ENCODE results near the gene FAM120B.

The FAM120B gene

DNA sequence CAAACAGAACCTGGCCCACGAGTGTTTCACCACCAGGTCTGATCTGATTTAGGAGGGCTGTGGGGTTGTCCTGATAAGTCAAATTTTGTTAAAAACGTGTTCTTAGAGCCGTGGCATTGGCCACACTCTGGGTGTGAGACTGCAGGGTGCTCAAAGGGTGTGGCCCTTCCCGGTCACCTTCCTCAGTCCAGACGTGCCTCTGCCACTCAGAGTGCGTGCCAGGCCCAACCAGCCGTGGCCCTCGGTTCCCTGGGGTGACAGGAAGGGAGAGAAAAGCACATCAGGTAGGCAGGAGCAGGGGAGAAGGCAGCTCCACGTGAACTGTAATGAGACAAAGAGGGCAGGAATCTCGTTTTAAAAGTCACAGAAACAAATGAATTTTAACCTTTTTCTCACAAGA, 115.4 kb downstream of the FAM120B start:
- DNase-seq (ENCODE audit: low read depth): no peak

DNA sequence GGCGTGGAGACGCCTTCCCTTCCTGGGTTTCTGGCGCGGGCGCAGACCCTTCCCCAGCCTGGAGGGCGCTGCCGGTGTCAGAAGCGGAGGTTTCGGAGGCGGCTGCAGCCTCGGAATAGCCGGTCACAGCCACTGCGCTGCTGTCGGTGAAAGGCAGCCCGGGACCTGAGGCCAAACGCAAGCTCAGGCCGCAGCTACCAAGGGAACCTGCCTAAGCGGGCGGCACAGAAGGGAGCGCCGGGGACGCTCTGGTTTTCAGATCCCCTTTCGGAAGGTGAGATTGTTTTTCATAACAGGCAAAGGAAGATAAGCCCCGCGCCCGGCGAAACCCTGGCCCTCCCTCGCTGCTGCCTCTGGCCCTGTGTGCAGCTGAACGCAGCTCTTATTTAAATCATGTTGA, 116.5 kb downstream of the FAM120B start:
- DNase-seq (ENCODE audit: low read depth): no peak

DNA sequence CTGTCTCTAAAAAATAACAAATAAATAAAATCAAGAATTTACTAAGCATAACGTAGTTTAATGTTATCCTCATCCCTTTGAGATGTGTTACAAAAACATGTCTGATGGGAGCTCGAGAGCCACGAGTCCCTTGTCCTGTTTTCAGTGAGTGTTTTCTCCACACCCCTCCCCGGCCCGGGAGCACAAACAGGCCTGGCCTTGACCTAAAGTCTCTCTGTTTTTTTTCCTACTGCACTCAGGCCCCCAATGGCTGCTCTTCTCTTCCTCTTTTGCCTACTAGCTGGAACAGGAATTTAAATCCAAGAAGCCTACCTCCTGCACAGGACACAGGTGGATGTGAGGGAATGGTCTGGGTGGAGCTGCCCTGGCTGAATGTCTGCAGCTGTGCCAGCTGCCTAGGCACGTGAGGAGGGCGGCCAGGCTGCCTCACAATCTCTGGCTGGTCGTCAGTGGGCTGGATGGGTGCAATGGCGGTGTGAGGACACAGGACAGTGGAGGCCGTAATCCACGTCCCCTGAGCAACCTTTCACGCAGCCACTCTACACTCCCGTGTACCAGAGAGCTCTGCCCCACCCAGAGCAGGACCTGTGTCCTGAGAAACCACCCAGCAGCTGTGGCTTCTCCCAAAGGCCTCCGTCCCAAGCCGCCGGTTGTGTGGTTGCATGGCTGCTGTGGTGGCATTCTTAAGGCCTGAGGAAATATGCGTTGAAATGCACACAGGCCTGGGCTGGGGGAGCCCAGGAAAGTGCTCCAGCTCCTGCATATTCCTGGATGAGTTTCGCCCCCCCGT, 117.5 kb downstream of the FAM120B start:
- no peak for DNase-seq (ENCODE audit: low read depth)

DNA sequence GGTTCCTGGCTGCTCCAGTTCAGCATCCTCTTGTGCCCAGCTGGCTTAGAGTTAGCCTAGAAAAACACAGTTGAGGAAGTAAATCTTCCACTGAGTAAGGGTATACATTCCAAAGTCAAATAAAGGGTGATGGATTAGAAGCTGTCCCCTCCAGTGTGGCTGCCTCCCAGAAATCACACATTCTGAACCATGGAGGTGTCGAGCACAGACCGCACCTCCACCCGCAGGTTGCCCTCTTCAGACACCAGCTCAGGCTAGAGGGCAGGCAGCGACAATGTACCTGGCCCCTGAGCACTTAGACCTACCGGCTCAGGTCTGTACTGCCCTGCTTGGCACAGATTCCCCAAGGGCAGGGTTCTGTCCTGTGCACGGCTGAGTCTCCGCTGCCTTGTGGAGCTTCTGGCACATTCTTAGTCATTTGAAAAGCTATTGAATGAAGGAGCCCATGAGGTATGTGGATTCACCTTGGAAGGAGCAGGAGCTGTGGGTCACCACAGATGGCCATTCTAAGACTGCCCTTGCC, 118.1 kb downstream of the FAM120B start:
- DNase-seq (ENCODE audit: low read depth): no peak

DNA sequence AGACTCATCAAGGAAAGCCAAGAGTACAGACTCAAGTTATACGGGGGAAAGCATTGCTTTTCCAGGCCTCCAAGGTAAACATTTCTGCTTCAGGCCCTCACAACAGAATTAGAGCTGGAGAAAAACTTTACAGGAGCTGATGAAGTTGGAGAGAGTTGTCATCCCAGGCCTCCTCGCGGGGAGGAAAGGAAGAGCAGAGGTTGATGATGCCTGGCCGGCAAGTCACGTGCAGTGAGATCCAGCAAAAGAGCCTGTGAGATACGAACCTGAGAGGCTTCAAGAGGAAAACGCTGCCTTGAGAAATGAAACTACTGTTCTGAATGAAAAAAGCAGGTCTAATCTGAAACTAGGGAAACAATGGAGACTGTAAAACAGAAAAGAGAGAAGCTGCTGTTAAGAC, 122.9 kb downstream of the FAM120B start:
- DNase-seq (ENCODE audit: low read depth): peak; percentile 77

DNA sequence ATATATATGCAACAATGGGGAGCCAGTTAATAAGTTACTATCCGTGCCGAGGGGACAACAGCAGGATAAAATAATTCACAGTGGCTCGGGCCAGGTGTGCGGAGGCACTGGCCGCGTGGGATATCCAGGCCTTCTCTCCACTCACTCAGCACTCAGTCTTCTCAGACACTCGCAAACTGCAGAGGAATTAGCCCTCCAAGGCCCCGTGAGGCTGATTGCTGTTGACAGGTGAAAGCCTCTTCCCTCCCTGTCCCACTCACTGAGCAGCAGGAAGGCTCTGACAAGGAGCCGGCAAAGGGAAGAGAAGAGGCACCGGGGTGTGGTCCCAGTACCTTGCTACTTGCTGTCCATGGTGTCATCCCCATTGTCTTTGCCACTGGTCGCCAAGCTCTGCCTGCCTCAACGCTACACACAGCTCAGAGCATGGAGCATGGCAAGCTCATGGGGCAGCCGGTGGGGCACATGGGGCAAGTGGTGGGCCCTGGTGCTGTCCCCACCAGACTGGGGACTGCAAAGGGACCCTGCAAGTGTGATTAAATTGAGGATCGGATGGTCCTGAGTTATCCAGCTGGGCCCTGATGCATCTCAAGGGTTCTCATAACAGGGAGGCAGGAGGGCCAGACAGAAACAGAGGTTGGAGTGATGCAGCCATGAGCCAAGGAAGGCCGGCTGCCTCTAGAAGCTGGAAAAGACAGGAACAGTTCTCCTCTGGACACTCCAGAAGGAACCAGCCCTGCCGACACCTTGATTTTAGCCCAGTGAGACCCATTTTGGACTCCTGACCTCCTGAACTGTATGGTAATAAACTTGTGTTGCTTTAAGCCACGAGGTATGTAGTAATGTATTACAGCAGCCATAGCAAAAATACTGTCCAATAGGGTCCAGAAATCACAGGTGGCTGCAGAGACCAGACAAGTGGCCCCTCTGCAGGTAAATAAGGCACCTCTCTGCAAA, 126.9 kb downstream of the FAM120B start:
- no peak for DNase-seq (ENCODE audit: low read depth)

DNA sequence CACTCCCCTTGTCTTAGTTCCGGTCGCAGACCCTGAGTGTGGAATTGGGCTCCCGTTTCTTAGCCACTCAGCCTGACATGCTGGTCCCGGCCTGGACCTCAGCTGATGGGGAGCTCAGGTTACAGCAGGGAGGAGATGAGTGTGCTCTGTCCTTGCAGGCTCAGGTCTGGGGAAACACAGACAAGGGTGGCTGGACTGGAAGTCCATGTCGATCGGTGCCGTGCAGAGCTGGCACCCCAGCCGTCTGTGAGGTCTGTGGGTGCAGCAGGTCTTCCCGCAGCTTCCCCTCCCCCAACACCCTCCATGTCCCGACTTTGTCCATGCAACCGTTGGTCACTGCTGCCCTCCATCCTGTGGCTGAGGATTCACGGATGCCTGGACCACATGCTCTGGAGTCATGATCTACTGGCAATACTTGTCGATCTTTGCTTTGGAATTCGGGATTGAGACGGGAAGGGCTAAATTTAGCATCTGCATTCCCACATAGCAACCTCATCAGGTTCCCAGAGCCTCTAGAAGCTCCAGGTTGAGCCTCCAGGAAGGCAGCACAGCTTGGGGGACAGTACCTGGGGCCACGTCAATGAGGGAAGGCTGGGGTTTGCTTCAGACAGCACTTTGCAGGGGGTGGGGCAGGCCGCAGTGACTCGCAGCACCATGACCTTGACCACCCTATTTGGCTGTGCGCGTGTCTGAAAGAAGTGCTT, 127.7 kb downstream of the FAM120B start:
- DNase-seq (ENCODE audit: low read depth): no peak

DNA sequence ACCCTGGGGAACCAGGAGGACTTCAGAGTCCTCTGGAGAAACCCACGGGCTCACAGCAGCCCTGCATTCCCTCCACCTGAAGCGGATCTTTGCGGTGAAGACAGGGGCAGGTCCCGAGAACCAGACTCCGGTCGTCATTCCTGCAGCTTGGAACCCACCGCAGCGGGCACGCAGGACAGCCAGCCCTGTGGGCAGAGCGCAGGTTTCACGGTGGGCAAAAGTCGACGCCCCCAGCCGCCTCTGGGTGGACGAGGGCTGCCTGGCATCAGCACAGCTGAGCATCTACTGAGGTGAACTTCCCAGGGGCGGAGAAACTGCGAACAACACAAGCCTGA, 128.2 kb downstream of the FAM120B start:
- DNase-seq (ENCODE audit: low read depth): no peak

DNA sequence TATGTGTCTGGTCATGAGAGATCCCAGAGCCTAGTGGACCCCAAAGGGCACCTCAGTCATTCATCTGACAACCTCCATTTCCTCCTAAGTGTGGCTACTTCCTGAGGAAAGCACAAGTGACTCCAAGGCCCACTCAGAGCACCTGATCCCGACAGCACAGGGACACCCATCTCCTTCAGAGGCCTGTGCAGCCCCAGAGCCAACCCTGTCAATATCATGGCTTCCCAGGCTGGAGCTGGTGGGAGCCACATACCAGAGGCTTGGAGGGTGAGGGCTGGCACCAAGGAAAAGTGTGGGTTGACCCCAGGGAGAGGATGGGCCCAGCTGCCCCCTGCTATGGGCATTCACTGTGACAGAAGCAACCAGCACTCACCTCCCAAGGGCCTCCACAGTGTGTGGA, 129.2 kb downstream of the FAM120B start:
- no peak for DNase-seq (ENCODE audit: low read depth)

DNA sequence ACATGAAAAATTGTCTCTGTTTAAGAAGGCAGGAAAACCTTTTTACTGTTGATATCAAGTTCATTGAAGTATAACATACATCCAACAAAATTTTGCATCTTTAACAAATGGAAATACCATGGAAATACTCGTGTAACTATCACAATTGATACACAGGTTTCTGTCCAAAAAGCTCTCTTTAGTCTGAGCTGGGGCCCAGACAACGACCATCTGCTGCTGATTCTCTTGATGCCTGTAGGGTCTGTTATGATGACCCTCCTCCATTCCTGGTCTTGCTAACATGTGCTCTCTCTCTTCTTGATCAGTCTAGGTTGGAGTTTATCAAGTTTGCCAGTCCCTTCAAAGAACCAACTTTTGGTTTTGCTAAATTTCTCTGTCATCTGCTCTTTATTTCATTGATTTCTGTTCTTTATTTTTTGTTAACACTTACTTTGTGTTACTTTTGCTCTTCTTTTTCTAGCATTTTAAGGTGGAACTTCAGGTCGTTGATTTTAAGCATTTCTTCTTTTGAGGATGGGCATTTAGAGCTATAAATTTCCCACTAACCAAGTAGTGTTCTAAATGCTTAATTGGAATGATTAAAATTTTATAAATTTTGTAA, 129.8 kb downstream of the FAM120B start:
- DNase-seq (ENCODE audit: low read depth): no peak

DNA sequence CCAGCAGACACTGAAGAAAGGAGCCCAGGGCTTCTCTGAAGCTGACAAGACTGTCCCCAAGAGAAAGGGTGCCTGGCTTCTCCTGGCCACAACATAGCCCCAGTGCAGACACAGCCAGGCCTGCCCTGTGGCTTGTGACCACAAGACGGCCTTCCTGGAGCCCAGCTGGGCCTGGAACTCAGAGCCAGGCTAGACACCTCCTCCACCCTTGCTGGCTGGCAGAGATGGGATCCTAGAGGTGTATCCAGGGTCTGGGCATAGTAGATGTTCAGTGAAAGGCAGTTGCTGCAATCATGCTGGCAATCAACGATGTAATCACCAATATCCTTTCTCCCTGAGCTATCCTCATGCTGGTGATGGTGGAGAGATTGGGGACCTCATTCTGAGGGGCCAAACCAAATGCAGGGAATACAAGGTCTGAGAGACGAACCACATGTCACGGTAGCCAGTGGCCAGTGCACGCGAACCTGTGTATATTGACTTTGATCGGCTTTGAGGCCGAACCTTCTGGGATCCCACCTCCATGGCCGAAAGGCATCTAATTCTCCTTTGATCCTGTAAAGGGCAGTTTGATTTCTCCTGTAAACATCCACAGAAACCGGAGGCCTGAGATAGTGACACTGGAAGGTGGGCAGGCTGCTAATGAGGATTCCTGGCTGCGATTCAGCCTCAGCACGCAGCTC, 131.3 kb downstream of the FAM120B start:
- DNase-seq (ENCODE audit: low read depth): peak; percentile 10

DNA sequence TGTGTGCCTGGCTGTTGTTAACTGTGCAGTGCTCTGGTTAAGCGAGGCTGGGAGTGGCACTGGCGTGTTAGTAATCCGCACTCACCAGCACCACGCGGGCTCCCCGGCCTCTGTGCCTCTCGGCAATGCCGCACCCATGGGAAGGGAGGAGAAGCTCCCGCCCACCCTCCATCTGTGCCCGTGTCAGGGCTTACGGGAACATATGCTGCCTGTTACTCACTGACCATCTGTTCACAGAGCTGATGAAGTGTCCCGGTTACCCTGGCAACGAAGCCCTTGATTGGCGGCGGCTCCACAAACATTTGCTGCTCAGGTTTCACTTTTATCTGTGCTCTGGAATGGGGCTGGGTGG, 131.8 kb downstream of the FAM120B start:
- peak; percentile 99 for DNase-seq (ENCODE audit: low read depth)

DNA sequence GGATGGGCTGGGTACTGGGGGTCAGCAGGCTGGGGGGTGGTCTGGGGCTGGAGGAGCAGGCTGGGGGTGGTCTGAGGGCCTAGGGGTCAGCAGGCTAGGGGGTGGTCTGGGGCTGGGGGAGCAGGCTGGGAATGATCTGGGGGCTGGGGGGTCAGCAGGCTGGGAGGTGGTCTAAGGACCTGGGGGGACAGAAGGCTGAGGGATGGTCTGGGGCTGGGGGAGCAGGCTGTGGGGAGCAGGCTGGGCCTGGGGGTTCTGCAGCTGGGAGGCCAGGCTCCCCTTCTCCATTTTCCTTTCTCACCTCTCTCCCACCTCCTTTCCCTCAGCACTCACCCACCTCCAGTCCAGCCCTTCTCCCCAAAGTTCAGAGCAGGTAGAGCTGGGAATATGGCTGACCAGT, 132.3 kb downstream of the FAM120B start:
- DNase-seq (ENCODE audit: low read depth): no peak

DNA sequence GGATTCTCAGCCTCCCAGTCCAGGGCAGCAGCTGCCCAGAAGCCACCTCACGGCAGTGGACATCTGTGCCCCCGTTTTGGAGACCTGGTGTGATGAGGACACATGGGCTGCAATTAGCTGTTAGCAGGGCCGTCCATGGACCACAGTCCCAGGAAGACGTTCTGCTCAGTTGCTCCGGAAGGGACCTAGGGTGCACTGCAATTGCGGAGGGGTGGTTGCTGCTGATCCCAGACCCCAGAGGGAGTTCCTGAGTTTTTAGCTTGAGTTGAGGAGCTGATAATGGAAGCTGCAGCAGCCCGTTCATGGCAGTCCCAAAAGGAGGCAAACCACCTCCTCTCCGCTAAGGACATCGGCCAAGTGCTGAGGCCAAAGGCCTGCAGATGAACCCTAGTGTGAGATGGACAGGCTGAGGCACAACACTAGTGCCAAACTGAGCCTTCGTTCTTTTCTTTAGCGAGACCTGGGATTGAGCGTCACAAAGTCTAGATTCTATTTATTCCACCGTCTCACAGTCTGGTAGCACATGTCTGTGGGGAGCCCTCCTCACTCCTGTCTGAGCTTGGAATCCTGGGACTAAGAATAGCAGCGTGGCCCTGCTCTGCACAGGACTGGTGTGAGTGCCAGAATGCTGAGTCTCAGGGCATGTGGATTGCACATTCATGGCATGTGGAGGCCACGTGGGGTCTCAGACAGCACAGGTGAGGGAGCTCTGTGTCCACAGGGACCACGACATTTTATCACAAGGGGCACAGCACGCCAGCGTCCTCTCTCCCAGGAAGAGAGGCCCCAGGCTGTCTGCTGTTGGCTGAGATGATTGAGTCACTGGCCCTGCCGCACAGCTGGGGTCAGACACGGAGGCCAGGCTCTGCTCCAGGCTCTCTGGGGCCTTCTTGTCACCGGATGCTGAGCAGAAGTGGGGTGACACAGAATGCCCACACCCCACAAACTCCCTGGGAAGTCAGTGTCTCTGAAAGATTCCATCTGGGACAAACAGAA, 133.1 kb downstream of the FAM120B start:
- DNase-seq (ENCODE audit: low read depth): peak; percentile 2

DNA sequence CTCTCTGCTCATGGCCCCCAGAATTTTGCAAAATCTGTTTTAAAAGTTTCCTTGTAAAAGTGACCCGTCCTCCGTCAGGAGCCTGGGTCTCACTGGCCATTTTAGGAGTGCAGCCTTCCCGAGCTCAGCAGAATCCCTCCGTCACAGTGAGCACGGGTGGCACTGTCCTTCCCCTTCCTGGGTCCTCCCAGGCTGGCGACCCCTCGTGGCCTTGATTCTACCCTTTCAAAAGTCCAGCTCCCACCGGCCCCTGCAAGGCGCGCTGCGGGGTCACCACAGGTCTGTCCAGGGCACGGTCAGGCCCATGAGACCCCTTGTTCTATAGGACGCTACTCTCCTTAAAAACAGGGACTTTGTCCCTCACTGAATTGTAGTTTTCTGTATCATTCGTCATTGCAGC, 133.9 kb downstream of the FAM120B start:
- no peak for DNase-seq (ENCODE audit: low read depth)

DNA sequence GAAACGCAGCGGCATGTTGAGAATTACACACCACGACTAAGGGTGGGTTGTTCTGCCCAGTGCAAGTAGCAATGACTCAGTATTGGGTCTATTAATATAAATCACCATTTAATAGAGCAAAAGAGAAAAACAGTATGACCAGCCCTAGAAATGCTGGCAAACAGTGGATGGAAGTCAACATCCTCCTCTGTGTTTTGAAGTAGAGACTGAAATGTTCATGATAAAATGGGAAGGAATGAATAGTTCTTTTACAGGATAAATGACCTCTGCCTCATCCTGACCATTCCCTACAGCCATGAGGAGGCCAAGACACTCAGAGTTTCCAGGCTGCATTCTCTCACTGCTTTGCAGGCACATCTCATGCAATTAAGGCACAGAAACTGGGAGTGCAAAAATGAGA, 134.8 kb downstream of the FAM120B start:
- peak; percentile 18 for DNase-seq (ENCODE audit: low read depth)

DNA sequence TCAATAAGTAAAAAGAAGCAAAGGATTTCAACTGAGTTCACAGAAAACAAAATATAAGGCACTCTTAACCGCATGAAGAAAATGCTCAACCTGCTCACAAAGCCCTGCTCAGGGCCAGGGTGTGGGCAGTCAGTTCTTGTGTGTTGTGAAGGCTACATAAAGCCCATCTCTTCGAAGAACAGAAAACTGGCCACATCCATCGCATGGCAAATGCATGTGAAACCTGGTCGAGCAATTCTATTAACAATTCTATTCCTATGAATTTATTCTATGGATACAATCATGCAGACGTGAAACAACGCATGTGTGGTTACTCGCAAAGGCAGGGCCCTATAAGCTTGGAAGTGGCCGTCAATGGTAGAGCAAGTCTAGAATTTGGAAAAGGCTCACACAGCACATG, 136.0 kb downstream of the FAM120B start:
- DNase-seq (ENCODE audit: low read depth): no peak

DNA sequence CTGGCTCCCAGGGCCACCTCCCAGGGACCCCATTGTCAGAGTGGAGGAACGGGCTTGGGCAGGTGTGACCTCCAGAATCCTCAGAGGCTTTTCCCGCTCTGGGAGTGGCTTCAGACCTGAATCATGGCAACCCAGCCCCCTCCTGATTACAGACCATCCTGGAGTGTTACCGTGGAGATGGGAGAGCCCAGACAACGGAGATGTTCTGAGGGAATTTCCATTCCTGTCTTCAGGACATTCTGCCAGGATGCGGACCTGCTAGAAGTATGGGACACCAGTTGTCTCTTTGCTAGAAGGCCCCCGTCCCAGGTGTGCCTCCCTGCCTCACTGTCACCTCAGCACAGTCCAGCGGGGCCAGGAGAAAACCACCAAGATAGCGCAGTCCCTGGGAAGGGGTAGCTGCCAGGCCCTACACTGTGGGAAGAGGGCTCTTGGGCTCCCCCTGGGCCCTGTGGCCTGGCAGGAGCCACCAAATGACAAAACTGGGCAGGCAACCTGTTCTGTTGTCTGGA, 136.6 kb downstream of the FAM120B start:
- DNase-seq (ENCODE audit: low read depth): no peak

DNA sequence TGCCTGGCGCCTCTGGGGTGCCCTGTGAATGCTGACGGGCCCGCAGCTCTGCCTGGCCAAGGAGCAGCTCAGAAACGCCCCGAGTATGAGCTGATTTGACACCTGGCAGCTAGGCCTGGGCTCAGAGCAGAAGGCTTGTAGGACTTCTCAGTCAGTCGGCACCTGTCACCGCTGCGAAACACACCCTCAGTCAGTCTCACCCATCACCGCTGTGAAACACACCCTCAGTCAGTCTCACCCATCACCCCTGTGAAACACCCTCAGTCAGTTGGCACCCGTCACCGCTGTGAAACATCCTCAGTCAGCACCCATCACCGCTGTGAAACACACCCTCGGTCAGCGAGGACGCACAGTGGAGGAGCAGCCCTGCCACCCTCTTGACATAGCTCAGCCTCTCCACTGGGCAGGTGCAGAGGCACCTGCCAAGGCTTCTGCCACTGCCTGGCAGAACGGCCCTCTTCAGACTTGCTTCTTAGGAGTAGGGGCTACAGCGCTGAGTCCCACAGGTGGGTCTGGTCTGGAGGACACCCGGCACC, 137.6 kb downstream of the FAM120B start:
- no peak for DNase-seq (ENCODE audit: low read depth)

DNA sequence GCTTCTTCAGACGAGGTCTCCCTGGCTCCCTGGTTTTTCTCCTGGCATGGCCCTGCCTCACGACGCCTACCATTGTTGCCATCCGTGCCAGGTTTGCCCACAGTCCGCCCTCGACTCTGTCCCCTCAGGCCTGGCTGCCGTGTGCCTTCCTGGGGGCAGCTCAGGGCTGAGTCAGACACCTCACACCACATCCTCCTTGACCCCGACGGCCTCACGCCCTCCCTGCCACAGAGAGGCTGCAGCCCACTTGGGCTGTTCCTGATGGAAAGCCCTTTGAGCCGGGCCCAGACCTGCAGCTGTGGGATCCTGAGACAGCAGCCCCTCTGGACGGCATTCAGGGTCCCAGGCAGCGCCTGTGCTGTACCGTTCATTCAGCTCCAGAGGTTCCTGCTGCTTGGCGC, 138.3 kb downstream of the FAM120B start:
- DNase-seq (ENCODE audit: low read depth): no peak

All from amniotic epithelial cell (primary cell).